Measurements from ENCODE around the gene PTPN2.
A peak's percentile ranks its signal among the peaks of the same experiment; 100 is the strongest.

PTPN2 gene

DNA sequence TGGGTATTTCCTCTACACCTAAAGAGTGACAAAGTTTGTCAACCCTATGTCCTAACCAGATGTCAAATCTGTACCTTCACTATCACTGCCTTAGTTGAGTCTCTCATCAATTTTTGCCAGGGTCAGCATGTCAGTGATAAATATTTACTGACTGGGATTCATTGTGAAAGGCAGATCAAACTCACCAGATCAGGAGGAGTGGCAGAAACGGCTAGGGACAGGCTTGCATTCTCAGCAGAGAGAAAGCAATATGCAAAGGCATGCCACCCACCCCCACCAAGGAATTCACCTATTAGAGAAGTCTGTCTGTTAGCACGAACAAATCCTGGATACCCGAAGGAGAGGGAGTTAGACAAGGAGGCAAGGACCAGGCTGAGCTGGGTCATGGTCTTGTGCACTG is 62.6 kb downstream of the PTPN2 start:
- TF ChIP-seq, protein P1, sequence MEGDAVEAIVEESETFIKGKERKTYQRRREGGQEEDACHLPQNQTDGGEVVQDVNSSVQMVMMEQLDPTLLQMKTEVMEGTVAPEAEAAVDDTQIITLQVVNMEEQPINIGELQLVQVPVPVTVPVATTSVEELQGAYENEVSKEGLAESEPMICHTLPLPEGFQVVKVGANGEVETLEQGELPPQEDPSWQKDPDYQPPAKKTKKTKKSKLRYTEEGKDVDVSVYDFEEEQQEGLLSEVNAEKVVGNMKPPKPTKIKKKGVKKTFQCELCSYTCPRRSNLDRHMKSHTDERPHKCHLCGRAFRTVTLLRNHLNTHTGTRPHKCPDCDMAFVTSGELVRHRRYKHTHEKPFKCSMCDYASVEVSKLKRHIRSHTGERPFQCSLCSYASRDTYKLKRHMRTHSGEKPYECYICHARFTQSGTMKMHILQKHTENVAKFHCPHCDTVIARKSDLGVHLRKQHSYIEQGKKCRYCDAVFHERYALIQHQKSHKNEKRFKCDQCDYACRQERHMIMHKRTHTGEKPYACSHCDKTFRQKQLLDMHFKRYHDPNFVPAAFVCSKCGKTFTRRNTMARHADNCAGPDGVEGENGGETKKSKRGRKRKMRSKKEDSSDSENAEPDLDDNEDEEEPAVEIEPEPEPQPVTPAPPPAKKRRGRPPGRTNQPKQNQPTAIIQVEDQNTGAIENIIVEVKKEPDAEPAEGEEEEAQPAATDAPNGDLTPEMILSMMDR (IDR thresholded peaks at IDR 0.05; ENCODE audit: extremely low read depth, missing control alignments): no peak
- DNase-seq (ENCODE audit: low spot score): no peak

DNA sequence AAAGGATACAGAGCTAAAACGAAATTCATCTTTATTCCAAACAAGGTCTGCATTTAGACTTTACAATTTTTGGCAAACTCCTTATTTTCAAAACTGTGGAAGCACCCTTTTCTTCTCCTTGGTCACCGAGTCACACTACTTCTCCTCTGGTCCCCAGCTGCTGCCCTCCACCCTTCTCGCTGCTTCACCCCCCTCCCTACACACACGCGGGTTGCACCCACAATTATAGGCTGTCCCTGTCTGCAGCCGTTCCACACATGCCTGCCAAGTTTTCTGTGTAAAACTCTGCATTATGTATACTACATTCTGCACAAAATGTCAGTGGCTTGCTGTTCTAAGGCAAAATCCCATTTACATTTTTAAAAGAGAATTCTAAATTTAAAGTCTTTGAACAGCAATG is 63.5 kb downstream of the PTPN2 start:
- no peak for DNase-seq (ENCODE audit: low spot score)
- TF ChIP-seq, protein P1 (IDR thresholded peaks at IDR 0.05; ENCODE audit: extremely low read depth, missing control alignments): no peak

DNA sequence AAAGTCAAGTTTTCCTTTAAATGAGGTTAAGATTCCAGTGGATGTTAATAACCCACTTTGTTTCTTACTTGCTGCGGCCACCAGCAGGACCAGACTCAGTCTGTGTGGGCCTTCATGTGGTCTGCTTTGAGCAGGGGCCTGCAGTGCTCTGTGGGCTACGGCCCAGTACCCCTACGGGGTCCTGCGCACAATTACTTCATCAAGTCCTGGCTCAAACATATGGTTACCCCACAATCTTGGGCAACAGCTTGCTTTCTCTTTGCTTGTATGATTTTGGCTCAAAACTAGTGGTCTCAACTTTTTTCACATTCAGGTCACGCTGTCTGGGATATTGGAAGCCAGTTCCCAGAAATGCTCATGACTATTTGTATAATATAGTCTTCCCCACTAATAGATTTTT is 64.2 kb downstream of the PTPN2 start:
- no peak for DNase-seq (ENCODE audit: low spot score)
- TF ChIP-seq, protein P1 (IDR thresholded peaks at IDR 0.05; ENCODE audit: extremely low read depth, missing control alignments): no peak

DNA sequence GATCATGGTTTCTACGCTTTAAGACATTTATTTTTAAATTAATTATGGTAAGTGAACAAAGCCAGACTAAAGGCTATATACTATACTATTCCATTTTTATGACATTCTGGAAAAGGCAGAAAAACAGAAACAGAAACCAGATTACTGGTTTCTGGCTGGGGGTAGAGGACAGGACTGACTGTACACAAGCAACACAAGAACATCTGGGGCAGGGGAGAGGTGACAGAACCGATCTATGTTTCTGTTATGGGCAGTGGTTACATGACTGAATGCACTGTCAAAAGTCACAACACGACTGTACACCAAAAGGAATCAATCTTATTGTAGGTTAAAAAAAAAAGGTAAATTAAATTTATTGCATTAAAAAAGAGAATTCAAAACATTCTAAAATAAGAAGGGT is 64.7 kb downstream of the PTPN2 start:
- DNase-seq (ENCODE audit: low spot score): peak; percentile 43
- TF ChIP-seq, protein P1 (IDR thresholded peaks at IDR 0.05; ENCODE audit: extremely low read depth, missing control alignments): no peak

DNA sequence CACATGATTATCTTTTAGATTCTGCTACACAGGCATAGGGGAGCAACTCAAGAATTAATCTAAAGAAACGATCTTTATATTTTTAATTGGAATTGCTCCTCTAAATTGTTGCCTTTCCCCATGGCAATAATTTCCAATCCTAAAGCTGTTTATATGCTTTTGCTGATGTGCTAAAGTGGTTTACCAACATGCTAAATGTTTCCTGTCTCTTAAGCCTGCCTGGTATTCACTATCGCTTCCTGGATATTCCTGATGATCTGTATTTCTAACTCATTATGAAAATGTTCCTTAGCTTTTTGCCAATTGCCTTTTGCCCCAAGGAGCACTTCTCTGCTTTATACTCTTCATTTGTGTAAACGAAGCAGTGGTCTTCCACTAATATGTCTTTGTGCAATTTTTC is 65.8 kb downstream of the PTPN2 start:
- DNase-seq (ENCODE audit: low spot score): no peak

DNA sequence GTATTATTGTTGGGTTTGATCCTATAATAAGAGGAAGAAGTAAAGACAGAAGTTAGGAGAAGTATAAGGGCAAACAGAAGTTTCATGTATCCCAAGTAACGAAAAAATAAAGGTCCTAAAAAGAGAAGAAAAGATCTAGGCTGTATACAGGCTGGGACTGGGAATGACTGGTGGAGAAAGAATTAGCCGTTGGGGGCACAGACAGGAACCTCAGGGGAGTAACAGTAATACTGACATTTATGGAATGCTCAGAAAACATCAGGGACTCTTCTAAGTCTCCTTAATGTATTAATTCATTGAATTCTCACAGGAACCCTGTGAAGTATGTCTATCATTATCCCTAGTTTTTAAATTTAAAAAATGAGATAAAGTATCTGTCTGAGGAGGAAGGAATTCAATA is 67.6 kb downstream of the PTPN2 start:
- TF ChIP-seq, protein P1 (IDR thresholded peaks at IDR 0.05; ENCODE audit: extremely low read depth, missing control alignments): no peak
- no peak for DNase-seq (ENCODE audit: low spot score)

More for the DNA sequence above, 65.8 kb downstream of the PTPN2 start:
- TF ChIP-seq, protein P1 (IDR thresholded peaks at IDR 0.05; ENCODE audit: extremely low read depth, missing control alignments): no peak

DNA sequence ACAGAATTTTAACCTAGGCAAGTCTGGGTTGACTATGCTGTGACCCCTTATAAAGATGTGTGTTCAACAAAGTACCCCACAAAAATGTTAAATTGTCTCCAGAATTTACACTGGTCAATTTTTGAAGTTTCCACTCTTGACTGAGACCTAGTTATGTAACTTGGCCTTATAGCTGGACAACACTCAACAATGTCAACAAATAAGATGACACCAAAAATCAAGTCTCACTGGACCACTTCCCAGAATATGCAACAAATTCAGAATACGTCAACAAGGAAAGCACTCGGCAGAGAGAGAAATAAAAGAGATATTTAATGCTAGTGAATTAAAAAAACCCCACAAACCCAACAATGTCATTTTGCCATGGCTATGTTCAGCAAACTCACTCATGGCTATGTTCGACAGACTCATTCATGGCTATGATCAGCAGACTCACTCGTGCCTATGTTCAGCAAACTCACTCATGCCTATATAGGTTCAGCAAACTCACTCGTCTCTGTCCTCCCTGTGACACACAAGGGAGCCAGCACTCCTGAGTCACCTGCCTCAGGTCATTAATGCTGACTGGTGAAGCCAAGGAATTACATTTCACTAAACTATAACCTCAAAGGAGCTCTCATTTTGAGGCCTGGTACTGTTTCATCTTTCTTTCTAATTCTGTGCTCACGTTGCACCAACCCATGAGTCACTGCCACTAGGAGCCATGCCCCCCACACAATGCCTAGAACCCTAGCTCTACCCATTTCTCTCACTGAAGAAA is 72.7 kb downstream of the PTPN2 start:
- TF ChIP-seq, protein P1 (IDR thresholded peaks at IDR 0.05; ENCODE audit: extremely low read depth, missing control alignments): no peak
- no peak for DNase-seq (ENCODE audit: low spot score)

Data from GM20000 (cell line).